Activated B cell treated with CpG ODN at 0.5 μM for 24 hours (primary cell): ENCODE results near the gene SMC4. TPM values are rescaled to one million over a fixed set of nuclear protein-coding genes. Genes with fewer than 3 reads are reported as not detected.

ENCODE experiments used
- ATAC-seq: fragments of 200-7000 bp; cut with Tn5 transposase; one replicate; pipeline ENCODE4 v1.10.0; 2021; ENCODE audit warnings: low read depth, mild to moderate bottlenecking, moderate library complexity
- CTCF ChIA-PET: fragments of 350-600 bp; sonication (Branson Sonifier 250); formaldehyde crosslinking; loops from one replicate; lab custom pipeline; 2021; ENCODE audit warnings: antibody characterized with exemption; lab: Charles Lee
- POLR2A ChIA-PET: fragments of 350-600 bp; sonication (Branson Sonifier 250); formaldehyde crosslinking; loops from one replicate; lab custom pipeline; 2021; ENCODE audit warnings: antibody characterized with exemption; lab: Charles Lee
- DNase-seq: peaks from one replicate; pipeline ENCODE4 v3.0.0; 2022
- H3K27ac Mint-ChIP-seq: one replicate; pipeline ENCODE4 v1.8.0; 2020; ENCODE audit warnings: mixed read lengths
- H3K27me3 Mint-ChIP-seq: one replicate; pipeline ENCODE4 v1.8.0; 2021; ENCODE audit warnings: mixed read lengths
- H3K36me3 Mint-ChIP-seq: one replicate; pipeline ENCODE4 v1.8.0; 2021; ENCODE audit warnings: low read depth, mixed read lengths
- H3K4me1 Mint-ChIP-seq: one replicate; pipeline ENCODE4 v1.8.0; 2021; ENCODE audit warnings: mixed read lengths
- H3K4me3 Mint-ChIP-seq: one replicate; pipeline ENCODE4 v1.8.0; 2020; ENCODE audit warnings: mild to moderate bottlenecking, mixed read lengths
- H3K9me3 Mint-ChIP-seq: one replicate; pipeline ENCODE4 v1.8.0; 2020; ENCODE audit warnings: mixed read lengths
- intact Hi-C: fragments of 100-400 bp; cut with micrococcal nuclease; formaldehyde crosslinking; loops from one replicate; pipeline ENCODE4 v1.15.1; 2024
- total RNA-seq: library from RNA; stranded (reverse); gene quantifications from 2 replicates; pipeline ENCODE4 v1.2.3, GENCODE V29; 2022
- TF ChIP-seq, protein P1 (sequence below): fragments of 200-600 bp; IDR thresholded peaks from one replicate; pipeline ENCODE4 v1.8.0; 2022; ENCODE audit warnings: antibody characterized with exemption, mild to moderate bottlenecking

The SMC4 gene
- total RNA-seq, 1 donor from 2014 or later: 40.4 TPM

DNA sequence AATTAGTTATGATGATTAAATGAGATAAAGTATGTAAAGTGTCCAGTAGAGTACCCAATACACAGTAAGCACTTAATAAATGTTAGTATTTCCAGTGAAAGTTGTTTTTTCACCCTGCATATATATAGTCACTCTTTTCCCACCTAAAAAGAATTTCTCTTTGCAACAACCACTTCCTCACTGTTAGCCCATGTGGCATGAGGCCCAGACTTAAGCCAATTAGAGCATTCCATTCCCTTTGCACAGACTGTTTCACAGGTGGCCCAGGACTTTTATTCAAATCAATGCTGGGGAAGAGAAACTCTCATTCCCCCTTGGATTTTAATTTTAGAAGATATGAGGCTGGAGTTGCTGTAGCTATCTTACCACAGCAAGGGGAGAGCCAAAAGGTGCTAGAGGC is 4.2 kb upstream of the SMC4 start:
- no peak overlapping the region for H3K27ac Mint-ChIP-seq
- no peak overlapping the region for H3K4me3 Mint-ChIP-seq
- TF ChIP-seq, protein P1, sequence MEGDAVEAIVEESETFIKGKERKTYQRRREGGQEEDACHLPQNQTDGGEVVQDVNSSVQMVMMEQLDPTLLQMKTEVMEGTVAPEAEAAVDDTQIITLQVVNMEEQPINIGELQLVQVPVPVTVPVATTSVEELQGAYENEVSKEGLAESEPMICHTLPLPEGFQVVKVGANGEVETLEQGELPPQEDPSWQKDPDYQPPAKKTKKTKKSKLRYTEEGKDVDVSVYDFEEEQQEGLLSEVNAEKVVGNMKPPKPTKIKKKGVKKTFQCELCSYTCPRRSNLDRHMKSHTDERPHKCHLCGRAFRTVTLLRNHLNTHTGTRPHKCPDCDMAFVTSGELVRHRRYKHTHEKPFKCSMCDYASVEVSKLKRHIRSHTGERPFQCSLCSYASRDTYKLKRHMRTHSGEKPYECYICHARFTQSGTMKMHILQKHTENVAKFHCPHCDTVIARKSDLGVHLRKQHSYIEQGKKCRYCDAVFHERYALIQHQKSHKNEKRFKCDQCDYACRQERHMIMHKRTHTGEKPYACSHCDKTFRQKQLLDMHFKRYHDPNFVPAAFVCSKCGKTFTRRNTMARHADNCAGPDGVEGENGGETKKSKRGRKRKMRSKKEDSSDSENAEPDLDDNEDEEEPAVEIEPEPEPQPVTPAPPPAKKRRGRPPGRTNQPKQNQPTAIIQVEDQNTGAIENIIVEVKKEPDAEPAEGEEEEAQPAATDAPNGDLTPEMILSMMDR: no peak
- CTCF ChIA-PET: interaction anchor here (0.6 to 0.7 kb wide), 2 partner anchors 174 to 597 kb away, joined by 3 to 4 read pairs; no protein-coding TSS in a partner anchor
- peaks cover 13% of the 10 kb centered on the region for H3K36me3 Mint-ChIP-seq
- peaks cover 21% of the 10 kb centered on the region for H3K4me1 Mint-ChIP-seq
- POLR2A ChIA-PET: no interaction called here
- no peaks in the 10 kb centered on the region for H3K9me3 Mint-ChIP-seq
- ATAC-seq (no peak), DNase-seq (no peak)
- intact Hi-C loops: loop anchor here (5.0 kb wide), 1 partner anchor 827 kb away; the partner anchor contains the start of gene NMD3
- no peaks in the 10 kb centered on the region for H3K27me3 Mint-ChIP-seq

DNA sequence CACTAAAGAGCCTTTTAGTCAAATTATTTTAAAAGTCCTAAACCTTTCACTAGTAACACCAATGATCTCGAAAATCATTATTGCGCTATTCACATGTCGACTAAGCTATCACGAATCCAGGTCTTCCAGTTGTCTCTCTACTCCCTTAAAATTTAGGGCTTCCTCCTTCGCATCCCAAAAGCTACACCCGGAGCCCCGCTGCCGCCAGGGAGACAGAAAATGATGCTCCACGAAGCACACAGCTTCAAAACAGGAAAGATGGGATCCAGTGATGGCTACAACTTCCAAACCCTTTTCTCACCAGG is 678 bp upstream of the SMC4 start:
- Mint-ChIP-seq H3K27ac (peak overlapping the region; percentile 99), H3K4me1 (peaks cover 42% of the 10 kb centered on the region), H3K4me3 (peak overlapping the region; percentile 97), H3K9me3 (no peaks in the 10 kb centered on the region), H3K36me3 (peaks cover 18% of the 10 kb centered on the region), H3K27me3 (peaks cover under 1% of the 10 kb centered on the region)
- intact Hi-C loops: loop anchor here (1.0 to 5.0 kb wide), 9 partner anchors 51 to 1754 kb away; partner anchors contain the start of genes C3orf80, GFM1, IL12A and KPNA4
- ATAC-seq: peak; percentile 2
- TF ChIP-seq, protein P1: no peak
- no peak for DNase-seq
- POLR2A ChIA-PET: interaction anchor here (2.3 kb wide), 1 partner anchor 51 kb away, joined by 16 read pairs; the partner anchor contains the start of gene TRIM59
- CTCF ChIA-PET: no interaction called here

DNA sequence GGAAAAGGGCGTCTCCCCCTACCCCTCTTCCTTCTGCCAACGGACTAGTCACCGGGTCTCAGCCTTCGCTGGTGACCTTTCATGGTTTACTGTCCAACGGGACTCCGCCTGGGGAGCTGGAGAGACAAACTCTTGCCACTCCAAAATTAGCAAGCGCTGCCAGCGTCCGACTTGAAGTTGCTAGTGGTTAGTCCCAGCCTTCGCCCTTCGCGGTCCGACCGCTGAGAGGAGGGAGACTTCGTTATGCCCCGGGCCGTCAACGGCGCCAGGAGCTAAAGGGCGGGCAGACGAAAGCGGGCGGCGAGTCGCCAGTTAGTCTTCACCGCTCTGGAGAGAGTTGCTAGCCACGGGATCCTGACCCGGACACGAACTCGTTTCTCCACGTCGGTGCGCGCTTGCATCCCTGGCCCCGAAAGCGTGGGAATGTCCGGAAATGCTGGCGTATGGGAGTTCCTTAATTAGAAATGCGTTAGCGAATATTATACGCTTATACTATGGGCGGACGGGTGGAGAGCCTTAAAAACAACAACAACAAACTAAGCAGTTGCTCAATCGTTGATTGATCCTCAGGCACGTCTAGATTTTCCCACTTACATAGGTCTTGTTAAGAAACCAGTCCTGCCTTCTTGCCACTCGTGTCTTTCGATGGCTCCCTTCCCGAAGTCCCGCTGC is 716 bp downstream of the SMC4 start:
- Mint-ChIP-seq H3K4me1 (peaks cover 47% of the 10 kb centered on the region), H3K9me3 (no peaks in the 10 kb centered on the region), H3K27me3 (peaks cover 2% of the 10 kb centered on the region), H3K27ac (peak overlapping the region; percentile 99), H3K36me3 (peaks cover 25% of the 10 kb centered on the region), H3K4me3 (peak overlapping the region; percentile 97)
- CTCF ChIA-PET: interaction anchor here (1.2 to 2.4 kb wide), 3 partner anchors 15 to 514 kb away, joined by 3 to 6 read pairs (median 3); partner anchors contain the start of gene TRIM59
- intact Hi-C loops: loop anchor here (1.0 to 5.0 kb wide), 3 partner anchors 13 to 568 kb away; no protein-coding TSS in a partner anchor
- no peak for DNase-seq
- POLR2A ChIA-PET: interaction anchor here (0.5 to 2.3 kb wide), 6 partner anchors 8 to 489 kb away, joined by 3 to 16 read pairs (median 3); partner anchors contain the start of gene TRIM59
- TF ChIP-seq, protein P1: no peak
- ATAC-seq: no peak

DNA sequence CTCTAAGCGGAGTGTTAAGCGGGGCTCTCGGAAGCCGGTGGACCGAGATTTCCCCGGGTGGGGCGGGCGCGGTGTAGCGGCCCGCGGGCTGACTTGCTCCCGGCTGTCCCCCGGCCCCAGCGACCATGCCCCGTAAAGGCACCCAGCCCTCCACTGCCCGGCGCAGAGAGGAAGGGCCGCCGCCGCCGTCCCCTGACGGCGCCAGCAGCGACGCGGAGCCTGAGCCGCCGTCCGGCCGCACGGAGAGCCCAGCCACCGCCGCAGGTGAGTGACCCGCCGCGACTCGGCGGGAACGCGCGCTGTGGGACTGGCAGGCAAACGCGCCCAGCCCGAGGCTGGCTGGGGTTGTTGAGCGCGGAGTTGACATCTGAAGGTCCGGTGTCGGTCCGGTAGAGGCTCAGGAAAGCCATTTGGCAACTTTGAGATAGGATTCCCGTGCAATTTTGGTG is 1.3 kb downstream of the SMC4 start:
- Mint-ChIP-seq H3K27ac (peak overlapping the region; percentile 99), H3K4me3 (peak overlapping the region; percentile 97), H3K36me3 (peaks cover 26% of the 10 kb centered on the region), H3K27me3 (peaks cover 2% of the 10 kb centered on the region), H3K4me1 (peaks cover 47% of the 10 kb centered on the region), H3K9me3 (no peaks in the 10 kb centered on the region)
- CTCF ChIA-PET: interaction anchor here (1.2 to 2.4 kb wide), 3 partner anchors 14 to 515 kb away, joined by 3 to 6 read pairs (median 3); partner anchors contain the start of gene TRIM59
- intact Hi-C loops: loop anchor here (1.0 to 5.0 kb wide), 3 partner anchors 13 to 568 kb away; no protein-coding TSS in a partner anchor
- DNase-seq: peak; percentile 36
- no peak for ATAC-seq
- POLR2A ChIA-PET: interaction anchor here (0.5 to 2.3 kb wide), 5 partner anchors 49 to 489 kb away, joined by 3 to 16 read pairs (median 4); partner anchors contain the start of gene TRIM59
- TF ChIP-seq, protein P1: no peak
